Measurements from ENCODE around the gene COMMD3. TPM values are rescaled to one million over a fixed set of nuclear protein-coding genes. Genes with fewer than 3 reads are reported as not detected.

Gene COMMD3
- total RNA-seq, 1 experiment from 2014 or later, result 35.6 TPM

DNA sequence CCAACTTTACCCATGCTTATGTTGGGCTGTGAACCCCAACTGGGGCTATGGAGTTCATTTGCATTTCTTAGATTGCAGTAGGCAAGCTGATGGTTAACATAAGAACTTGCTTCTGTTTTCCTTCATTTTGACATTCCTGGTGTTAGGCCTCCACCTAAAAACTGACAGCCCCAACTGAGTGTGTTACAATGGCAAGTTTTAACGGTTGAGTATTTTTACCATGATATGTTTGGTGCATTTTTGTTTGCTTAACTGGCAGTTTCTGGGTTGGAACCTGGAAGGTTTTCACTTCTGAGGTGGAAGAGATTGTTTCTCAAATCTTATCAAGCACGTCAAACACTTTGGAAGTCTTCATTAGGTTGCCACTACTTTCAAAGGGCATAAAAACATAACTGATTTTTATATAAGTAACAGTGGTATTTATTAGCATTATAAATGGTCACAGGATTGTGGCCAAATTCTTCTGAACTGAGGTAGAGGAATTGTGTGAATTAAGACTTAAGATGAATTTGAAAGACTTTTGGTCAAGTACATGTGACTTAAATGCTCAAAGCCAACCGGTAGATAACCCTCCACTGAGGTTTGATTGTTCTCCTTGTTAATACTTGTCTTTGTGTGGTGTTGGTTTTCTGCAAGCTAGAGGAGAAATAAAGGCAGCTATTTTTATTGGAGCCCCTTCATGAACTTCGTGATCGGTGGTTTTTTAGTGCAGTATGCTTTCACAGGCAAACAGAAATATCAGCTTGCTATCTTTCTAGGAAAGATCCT, 7.5 kb downstream of the COMMD3 start:
- BruUV-seq (replicated peaks), result no TSS peak

DNA sequence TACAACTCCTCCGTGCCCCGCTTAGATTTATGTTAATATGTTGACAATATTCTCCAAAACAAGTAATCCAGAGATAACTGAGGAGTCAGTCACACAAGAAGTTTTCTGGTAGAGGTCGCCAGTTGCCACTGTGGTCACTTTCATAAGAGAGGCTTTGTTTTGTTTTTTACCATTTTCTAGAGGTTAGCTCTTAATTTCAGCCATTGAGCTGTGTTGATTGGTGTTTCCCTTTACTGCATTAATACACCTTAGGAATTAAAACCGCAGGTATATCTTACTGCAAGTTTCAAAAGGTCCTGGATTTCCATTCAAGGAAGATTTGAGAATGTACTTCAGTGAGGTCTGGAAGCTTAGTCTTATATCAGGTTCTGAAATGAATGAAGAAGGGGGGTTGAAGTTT, 8.2 kb downstream of the COMMD3 start:
- no peaks in the 10 kb centered on the region; the same call in 1 of the 2 replicates for H3K27me3 ChIP-seq (ENCODE audit: control insufficient read depth, insufficient read depth, low read length)
- peaks cover 16% of the 10 kb centered on the region for H3K36me3 ChIP-seq (ENCODE audit: control insufficient read depth, insufficient read depth, low read length)
- POLR2A ChIA-PET, result no interaction called here
- peak overlapping the region; percentile 78 for H3K27ac ChIP-seq (ENCODE audit: low read length)
- H3K9me3 ChIP-seq (ENCODE audit: control insufficient read depth, insufficient read depth, low read depth, low read length), result no peaks in the 10 kb centered on the region
- in situ Hi-C loops (cut with HindIII; ENCODE audit: low pct_unique_long_range_greater_than_20kb, low sequenced_read_pairs), result no loop called here
- peak overlapping the region; percentile 51 to 62; a peak in 3 of 4 replicates for H3K4me3 ChIP-seq (ENCODE audit: low read depth in 2 of 2, low read length in 2 of 2)
- no TSS peak for BruUV-seq (replicated peaks)
- H3K4me1 ChIP-seq (ENCODE audit: control insufficient read depth, insufficient read depth, low read length), result peaks cover 19% of the 10 kb centered on the region
- intact Hi-C loops (cut with micrococcal nuclease; ENCODE audit: unreplicated experiment), result no loop called here
- ATAC-seq (no peak), DNase-seq (ENCODE audit: low read depth, low spot score) (no peak)
- CTCF ChIA-PET, result no interaction called here
- TF ChIP-seq TCF7L2 (IDR thresholded peaks at IDR 0.05; ENCODE audit: low read depth, low read length), result no peak

More for the DNA sequence above, 7.5 kb downstream of the COMMD3 start:
- ChIA-PET CTCF (no interaction called here), POLR2A (interaction anchor here (0.7 kb wide), 1 partner anchor 808 kb away, joined by 5 read pairs; no protein-coding TSS in a partner anchor)
- in situ Hi-C loops (cut with HindIII; ENCODE audit: low pct_unique_long_range_greater_than_20kb, low sequenced_read_pairs), result no loop called here
- no peaks in the 10 kb centered on the region for H3K9me3 ChIP-seq (ENCODE audit: control insufficient read depth, insufficient read depth, low read depth, low read length)
- no peak for TF ChIP-seq TCF7L2 (IDR thresholded peaks at IDR 0.05; ENCODE audit: low read depth, low read length)
- TF ChIP-seq, protein P1, sequence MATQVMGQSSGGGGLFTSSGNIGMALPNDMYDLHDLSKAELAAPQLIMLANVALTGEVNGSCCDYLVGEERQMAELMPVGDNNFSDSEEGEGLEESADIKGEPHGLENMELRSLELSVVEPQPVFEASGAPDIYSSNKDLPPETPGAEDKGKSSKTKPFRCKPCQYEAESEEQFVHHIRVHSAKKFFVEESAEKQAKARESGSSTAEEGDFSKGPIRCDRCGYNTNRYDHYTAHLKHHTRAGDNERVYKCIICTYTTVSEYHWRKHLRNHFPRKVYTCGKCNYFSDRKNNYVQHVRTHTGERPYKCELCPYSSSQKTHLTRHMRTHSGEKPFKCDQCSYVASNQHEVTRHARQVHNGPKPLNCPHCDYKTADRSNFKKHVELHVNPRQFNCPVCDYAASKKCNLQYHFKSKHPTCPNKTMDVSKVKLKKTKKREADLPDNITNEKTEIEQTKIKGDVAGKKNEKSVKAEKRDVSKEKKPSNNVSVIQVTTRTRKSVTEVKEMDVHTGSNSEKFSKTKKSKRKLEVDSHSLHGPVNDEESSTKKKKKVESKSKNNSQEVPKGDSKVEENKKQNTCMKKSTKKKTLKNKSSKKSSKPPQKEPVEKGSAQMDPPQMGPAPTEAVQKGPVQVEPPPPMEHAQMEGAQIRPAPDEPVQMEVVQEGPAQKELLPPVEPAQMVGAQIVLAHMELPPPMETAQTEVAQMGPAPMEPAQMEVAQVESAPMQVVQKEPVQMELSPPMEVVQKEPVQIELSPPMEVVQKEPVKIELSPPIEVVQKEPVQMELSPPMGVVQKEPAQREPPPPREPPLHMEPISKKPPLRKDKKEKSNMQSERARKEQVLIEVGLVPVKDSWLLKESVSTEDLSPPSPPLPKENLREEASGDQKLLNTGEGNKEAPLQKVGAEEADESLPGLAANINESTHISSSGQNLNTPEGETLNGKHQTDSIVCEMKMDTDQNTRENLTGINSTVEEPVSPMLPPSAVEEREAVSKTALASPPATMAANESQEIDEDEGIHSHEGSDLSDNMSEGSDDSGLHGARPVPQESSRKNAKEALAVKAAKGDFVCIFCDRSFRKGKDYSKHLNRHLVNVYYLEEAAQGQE (IDR thresholded peaks at IDR 0.05; ENCODE audit: insufficient read depth in 1 of 2, low read depth in 2 of 2, low read length in 1 of 2), result no peak
- no peak for TF ChIP-seq SIN3A (IDR thresholded peaks at IDR 0.05; ENCODE audit: borderline replicate concordance, insufficient read depth, low read depth, low read length)
- TF ChIP-seq, protein P2, sequence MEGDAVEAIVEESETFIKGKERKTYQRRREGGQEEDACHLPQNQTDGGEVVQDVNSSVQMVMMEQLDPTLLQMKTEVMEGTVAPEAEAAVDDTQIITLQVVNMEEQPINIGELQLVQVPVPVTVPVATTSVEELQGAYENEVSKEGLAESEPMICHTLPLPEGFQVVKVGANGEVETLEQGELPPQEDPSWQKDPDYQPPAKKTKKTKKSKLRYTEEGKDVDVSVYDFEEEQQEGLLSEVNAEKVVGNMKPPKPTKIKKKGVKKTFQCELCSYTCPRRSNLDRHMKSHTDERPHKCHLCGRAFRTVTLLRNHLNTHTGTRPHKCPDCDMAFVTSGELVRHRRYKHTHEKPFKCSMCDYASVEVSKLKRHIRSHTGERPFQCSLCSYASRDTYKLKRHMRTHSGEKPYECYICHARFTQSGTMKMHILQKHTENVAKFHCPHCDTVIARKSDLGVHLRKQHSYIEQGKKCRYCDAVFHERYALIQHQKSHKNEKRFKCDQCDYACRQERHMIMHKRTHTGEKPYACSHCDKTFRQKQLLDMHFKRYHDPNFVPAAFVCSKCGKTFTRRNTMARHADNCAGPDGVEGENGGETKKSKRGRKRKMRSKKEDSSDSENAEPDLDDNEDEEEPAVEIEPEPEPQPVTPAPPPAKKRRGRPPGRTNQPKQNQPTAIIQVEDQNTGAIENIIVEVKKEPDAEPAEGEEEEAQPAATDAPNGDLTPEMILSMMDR (IDR thresholded peaks at IDR 0.05), result no peak
- no peak for TF ChIP-seq POLR2AphosphoS5 (IDR thresholded peaks at IDR 0.05; ENCODE audit: low read depth, low read length)
- no peak overlapping the region for H3K27ac ChIP-seq (ENCODE audit: low read length)
- H3K36me3 ChIP-seq (ENCODE audit: control insufficient read depth, insufficient read depth, low read length), result peaks cover 9% of the 10 kb centered on the region
- no peaks in the 10 kb centered on the region; the same call in 1 of the 2 replicates for H3K27me3 ChIP-seq (ENCODE audit: control insufficient read depth, insufficient read depth, low read length)
- intact Hi-C loops (cut with micrococcal nuclease; ENCODE audit: unreplicated experiment), result no loop called here
- peak overlapping the region in 1 of 2 experiments; percentile 16; a peak in 2 of 4 replicates for H3K4me3 ChIP-seq (ENCODE audit: low read depth in 2 of 2, low read length in 2 of 2)
- ATAC-seq, result no peak
- no peak for DNase-seq (ENCODE audit: low read depth, low spot score)
- H3K4me1 ChIP-seq (ENCODE audit: control insufficient read depth, insufficient read depth, low read length), result peaks cover 23% of the 10 kb centered on the region

DNA sequence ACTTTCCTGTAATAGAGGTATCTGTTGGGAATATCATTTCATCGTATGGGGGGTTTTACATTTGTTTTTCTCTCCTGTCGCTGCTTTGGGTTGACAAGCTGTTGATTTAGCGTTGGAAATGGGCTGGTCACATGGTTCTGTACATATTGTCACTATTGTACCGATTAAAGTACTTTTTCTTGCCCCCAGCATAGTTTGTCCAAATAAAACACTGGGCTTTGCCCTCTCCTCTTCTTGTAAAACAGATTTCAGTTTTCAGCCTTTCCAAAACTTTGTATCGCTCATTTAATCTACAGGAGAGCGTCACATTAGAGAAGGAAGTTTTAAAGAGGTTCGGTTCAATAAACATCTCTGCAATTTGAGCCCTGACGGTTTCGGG, 8.7 kb downstream of the COMMD3 start:
- in situ Hi-C loops (cut with HindIII; ENCODE audit: low pct_unique_long_range_greater_than_20kb, low sequenced_read_pairs), result no loop called here

More for the DNA sequence above, 8.7 kb downstream of the COMMD3 start:
- ChIA-PET POLR2A (no interaction called here), CTCF (no interaction called here)
- intact Hi-C loops (cut with micrococcal nuclease; ENCODE audit: unreplicated experiment), result no loop called here
- TF ChIP-seq SIN3A (IDR thresholded peaks at IDR 0.05; ENCODE audit: borderline replicate concordance, insufficient read depth, low read depth, low read length) (no peak), TCF7L2 (IDR thresholded peaks at IDR 0.05; ENCODE audit: low read depth, low read length) (no peak), POLR2AphosphoS5 (IDR thresholded peaks at IDR 0.05; ENCODE audit: low read depth, low read length) (no peak)
- TF ChIP-seq, protein P2 (IDR thresholded peaks at IDR 0.05), result no peak
- TF ChIP-seq, protein P1 (IDR thresholded peaks at IDR 0.05; ENCODE audit: insufficient read depth in 1 of 2, low read depth in 2 of 2, low read length in 1 of 2), result no peak
- no peaks in the 10 kb centered on the region; the same call in 1 of the 2 replicates for H3K27me3 ChIP-seq (ENCODE audit: control insufficient read depth, insufficient read depth, low read length)
- peak overlapping the region; percentile 78 for H3K27ac ChIP-seq (ENCODE audit: low read length)
- H3K4me1 ChIP-seq (ENCODE audit: control insufficient read depth, insufficient read depth, low read length), result peaks cover 19% of the 10 kb centered on the region
- no peak for DNase-seq (ENCODE audit: low read depth, low spot score)
- no TSS peak for BruUV-seq (replicated peaks)
- H3K36me3 ChIP-seq (ENCODE audit: control insufficient read depth, insufficient read depth, low read length), result peaks cover 20% of the 10 kb centered on the region
- no peaks in the 10 kb centered on the region for H3K9me3 ChIP-seq (ENCODE audit: control insufficient read depth, insufficient read depth, low read depth, low read length)
- ATAC-seq, result no peak
- H3K4me3 ChIP-seq (ENCODE audit: low read depth in 2 of 2, low read length in 2 of 2), result peak overlapping the region; percentile 51 to 62
